GM21619 (cell line): Measurements from ENCODE around the gene ST7L.

Experiments
- ATAC-seq: cut with Tn5 transposase; IDR thresholded peaks from one replicate; pipeline ENCODE4 v1.9.1; 2021; ENCODE audit not compliant: unreplicated experiment

Gene ST7L

DNA sequence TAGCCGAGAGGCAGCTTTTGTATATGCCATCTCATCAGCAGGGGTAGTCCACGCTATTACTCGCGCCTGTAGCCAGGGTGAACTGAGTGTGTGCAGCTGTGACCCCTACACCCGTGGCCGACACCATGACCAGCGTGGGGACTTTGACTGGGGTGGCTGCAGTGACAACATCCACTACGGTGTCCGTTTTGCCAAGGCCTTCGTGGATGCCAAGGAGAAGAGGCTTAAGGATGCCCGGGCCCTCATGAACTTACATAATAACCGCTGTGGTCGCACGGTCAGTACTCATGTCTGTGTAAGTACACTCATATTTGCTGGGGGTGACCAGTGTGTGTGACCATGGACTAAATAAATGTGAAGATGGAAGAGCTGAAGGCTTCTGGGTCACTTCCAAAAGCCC is 102.8 kb downstream of the ST7L start:
- ATAC-seq, result no peak

GRCh38 chr1:112515311-112516009 is 103.5 kb downstream of the ST7L start:
- ATAC-seq, result no peak

- ATAC-seq, result no peak
These were observed 104.0 kb downstream of the ST7L start for GRCh38 chr1:112514901-112515300.

DNA sequence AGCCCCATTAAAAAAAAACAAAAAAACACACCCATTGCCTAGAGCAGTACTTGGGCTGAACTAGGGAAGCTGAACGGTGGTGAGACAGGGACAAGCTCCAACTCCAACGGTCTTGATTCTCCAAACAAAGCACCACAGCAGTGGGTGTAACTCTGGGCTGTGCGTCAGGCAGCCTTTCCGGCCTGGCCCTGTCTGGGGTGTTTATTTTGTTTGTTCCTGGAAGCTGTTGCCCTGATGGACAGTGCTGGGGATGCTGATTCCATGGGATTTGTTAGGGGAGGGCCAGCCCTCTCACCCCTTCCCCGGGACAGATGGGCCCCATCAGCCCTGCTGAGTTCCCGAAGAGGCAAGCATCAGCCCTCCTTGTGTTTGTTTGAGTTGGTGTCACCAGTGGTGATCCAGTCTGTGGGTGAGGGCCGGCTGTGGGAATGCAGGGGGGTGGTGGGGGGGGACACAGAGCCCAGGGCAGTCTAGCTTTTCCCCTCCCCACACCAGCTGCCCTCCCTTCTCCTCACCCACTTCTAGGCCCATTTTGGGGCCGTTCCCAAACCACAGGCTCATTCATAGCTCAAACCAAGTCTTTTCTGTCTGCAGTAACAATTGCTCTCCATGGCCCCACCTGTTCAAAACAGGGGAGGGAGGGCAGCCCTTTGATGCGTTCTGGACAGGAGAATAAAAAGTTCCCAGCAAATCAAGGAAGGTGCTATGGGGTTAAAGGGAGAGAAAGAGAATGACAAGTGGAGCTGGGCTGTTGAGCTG is 105.7 kb downstream of the ST7L start:
- ATAC-seq, result no peak

DNA sequence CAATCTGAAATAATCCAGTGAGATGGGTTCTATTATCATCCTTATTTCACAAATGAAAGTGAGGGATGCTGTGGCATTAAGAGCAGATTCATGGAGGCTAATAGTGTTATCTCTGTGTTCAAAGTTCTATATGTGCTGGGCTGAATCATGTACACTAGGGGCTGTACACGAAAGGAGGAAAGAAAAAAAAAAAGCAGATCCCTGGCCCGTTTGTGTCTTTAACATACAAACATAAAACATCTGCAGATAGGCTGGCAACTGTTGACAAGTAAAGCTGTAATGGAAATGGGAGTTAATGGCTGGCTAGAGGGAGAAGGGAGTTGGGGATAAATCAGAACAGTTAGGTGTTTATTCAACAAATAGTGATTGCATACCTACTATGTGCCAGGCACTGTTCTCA is 107.0 kb downstream of the ST7L start:
- no peak for ATAC-seq

DNA sequence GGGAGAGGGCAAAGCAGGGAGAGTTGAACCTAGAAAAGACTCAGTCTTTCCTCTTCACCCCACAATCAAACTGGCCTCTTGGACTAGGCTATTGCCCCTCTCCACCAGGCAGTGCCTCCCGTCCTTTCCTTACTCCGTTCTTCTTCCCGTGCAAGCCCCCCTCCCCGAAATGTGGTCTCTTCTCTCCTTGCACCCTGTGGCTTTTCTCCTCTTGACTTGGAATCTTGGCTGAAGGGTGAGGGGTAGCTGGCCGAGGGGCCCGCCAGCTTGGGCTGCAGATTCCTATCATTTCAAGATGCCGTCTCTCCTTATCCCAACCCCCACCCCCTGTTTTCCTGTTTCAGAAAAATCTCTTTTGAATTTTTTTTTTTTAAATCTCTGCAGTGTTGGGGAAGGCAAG is 108.6 kb downstream of the ST7L start:
- ATAC-seq, result no peak

- no peak for ATAC-seq
These were observed 109.2 kb downstream of the ST7L start for GRCh38 chr1:112509660-112510178.

GRCh38 chr1:112509005-112509659 is 109.8 kb downstream of the ST7L start:
- peak; percentile 13 for ATAC-seq

GRCh38 chr1:112508278-112509004 is 110.5 kb downstream of the ST7L start, which contains the start of gene WNT2B:
TSS of gene WNT2B (plus strand) at chr1:112508965. CDS start at chr1:112509263, 298 bp downstream.
- ATAC-seq, result peak; percentile 55

- no peak for ATAC-seq
These were observed 111.0 kb downstream of the ST7L start for GRCh38 chr1:112507921-112508277.

DNA sequence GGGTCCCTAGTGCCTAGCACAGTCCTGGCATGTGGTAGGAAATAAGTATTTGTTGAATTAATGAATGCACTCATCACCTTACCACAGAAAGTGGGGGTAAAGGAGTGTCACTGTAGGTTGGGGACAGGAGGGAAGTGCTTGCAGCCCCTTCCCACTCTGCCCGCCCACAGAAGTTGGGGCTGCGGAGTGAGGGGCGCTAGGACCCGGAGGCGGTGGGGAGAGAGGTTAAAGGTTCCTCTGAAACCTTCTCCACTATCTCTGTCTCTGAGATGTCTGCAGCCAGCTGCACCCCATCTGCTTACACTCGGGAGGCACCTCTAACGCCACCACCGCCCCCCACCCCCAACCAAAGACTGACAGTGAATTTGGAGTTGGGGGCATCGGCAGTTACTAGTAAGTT is 111.6 kb downstream of the ST7L start:
- no peak for ATAC-seq

GRCh38 chr1:112506731-112507130 is 112.2 kb downstream of the ST7L start:
- ATAC-seq, result no peak

DNA sequence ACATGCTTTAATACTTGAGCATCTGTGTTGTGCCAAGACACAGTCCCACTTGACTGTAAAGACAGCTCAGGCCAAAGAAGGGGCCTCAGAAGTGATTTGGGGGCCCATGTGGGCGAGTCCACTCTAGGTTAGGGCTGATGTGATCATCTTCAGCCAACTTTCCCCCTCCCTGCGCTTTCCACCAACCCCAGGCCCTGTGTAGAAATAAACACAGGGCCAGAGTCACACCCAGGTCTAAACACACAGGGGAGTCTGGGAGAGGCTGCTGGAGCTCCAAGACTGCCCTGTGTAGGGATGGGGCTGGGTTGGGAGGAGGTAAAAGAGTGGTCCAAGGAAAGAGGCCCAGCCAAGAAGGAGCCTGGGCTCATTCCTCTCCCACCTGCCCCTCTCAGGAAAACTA is 112.6 kb downstream of the ST7L start:
- no peak for ATAC-seq

- ATAC-seq, result no peak
These were observed 113.1 kb downstream of the ST7L start for GRCh38 chr1:112505878-112506277.

GRCh38 chr1:112505400-112505785 is 113.5 kb downstream of the ST7L start:
- no peak for ATAC-seq

GRCh38 chr1:112504661-112505399 is 114.1 kb downstream of the ST7L start:
- ATAC-seq, result no peak

GRCh38 chr1:112504001-112504660 is 114.8 kb downstream of the ST7L start:
- no peak for ATAC-seq

DNA sequence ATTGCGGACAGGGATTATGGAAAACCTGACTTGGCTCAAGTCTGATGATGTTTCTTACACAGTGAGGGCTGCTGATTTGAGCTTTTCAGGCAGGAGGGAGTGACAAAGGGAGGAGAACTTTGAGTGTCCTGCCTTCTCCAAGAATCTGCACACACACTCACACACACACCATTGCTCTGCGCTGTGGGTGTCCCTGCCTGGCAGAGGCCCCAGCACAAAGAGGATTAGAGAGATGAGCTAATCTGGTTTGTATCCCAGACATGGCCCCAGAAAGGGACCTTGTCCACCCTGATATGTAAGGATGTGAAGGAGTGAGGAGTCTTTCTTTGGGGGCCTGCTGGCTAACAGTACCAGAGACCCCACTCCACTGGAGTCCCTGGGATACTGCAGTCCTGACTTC is 116.1 kb downstream of the ST7L start:
- no peak for ATAC-seq

GRCh38 chr1:112501810-112502641 is 116.9 kb downstream of the ST7L start:
- ATAC-seq, result peak; percentile 54
